Epithelial cell of proximal tubule (primary cell): Measurements from ENCODE around the gene SF3A1. TPM values are rescaled to one million over a fixed set of nuclear protein-coding genes. Genes with fewer than 3 reads are reported as not detected.

ENCODE experiments used
- DNase-seq: peaks from one replicate; pipeline ENCODE4 v3.0.0-alpha.2; 2011; ENCODE audit warnings: low read depth
- H3K4me3 ChIP-seq: 2 replicates; pipeline ENCODE4 v1.5.1; 2011; ENCODE audit warnings: low read depth, mild to moderate bottlenecking, low read length
- total RNA-seq: library from RNA; depleted of rRNA; stranded (reverse); fragments of >200 nt; gene quantifications from 2 replicates; pipeline ENCODE4 v1.2.3, GENCODE V29; 2015
- TF ChIP-seq, protein P1 (sequence below): conservative IDR thresholded peaks from 2 replicates; pipeline ENCODE4 v1.5.1; 2012; ENCODE audit warnings: low read depth, mild to moderate bottlenecking, low read length

The SF3A1 gene
- total RNA-seq, 1 donor from 2014 or later: 42.6 TPM

- TF ChIP-seq, protein P1, sequence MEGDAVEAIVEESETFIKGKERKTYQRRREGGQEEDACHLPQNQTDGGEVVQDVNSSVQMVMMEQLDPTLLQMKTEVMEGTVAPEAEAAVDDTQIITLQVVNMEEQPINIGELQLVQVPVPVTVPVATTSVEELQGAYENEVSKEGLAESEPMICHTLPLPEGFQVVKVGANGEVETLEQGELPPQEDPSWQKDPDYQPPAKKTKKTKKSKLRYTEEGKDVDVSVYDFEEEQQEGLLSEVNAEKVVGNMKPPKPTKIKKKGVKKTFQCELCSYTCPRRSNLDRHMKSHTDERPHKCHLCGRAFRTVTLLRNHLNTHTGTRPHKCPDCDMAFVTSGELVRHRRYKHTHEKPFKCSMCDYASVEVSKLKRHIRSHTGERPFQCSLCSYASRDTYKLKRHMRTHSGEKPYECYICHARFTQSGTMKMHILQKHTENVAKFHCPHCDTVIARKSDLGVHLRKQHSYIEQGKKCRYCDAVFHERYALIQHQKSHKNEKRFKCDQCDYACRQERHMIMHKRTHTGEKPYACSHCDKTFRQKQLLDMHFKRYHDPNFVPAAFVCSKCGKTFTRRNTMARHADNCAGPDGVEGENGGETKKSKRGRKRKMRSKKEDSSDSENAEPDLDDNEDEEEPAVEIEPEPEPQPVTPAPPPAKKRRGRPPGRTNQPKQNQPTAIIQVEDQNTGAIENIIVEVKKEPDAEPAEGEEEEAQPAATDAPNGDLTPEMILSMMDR: no peak
- DNase-seq: no peak
- H3K4me3 ChIP-seq: no peak overlapping the region
Observed at GRCh38 chr22:30284666-30285065, 72.0 kb downstream of the SF3A1 start.

DNA sequence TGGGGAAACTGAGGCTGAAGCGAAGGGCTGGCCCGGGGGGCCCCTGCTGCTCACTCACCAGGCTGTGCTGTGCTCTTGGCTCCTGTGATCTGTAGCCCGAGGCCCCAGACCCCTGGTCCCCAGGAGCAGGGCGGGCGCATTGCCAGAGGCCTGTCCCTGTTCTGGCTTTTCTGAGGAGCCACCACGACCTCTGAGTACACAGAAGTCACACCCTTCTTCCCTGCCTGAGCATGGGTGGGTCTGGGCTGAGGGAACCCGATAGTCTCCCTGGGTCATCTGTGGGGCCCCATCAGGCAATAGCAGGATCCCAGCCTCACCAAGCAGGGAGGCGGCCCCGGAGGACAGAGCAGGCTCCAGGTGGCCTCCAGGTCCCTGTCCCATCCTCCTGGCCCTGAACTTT, 72.5 kb downstream of the SF3A1 start:
- TF ChIP-seq, protein P1: no peak
- no peak for DNase-seq
- no peak overlapping the region for H3K4me3 ChIP-seq

DNA sequence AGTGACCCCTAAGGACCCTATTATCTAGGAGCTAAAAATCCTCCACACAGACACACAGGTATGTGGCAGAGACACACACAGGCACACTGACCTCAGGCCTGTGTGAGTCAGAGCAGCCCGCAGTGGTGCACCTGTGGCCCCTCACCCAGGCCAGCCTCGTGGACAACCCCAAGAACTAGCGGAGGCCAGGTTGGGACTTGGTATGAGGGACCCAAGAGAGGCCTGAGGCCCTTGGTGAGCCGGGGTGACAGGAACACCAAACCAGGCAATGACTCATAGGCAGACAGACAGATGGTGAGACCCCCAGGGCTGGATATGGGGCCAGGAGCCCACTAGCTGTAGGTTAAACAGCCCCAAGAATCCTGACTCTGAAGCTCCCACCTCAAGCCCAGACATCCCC, 73.4 kb downstream of the SF3A1 start:
- TF ChIP-seq, protein P1: no peak
- H3K4me3 ChIP-seq: no peak overlapping the region
- no peak for DNase-seq

GRCh38 chr22:30282616-30283046, 74.1 kb downstream of the SF3A1 start:
- H3K4me3 ChIP-seq: no peak overlapping the region
- no peak for DNase-seq
- TF ChIP-seq, protein P1: no peak

Other genes with a start within 250 kb of the SF3A1 start
- 48.7 and 49.8 TPM in 2 replicates for gene LIF, start 110.1 kb downstream of the SF3A1 start, total RNA-seq
- gene OSM, start 90.0 kb downstream of the SF3A1 start, total RNA-seq: not detected in 2 replicates
- 6.4 and 14.3 TPM in 2 replicates for gene CASTOR1, start 67.4 kb downstream of the SF3A1 start, total RNA-seq
- gene TBC1D10A, start 30.0 kb downstream of the SF3A1 start, total RNA-seq: 15.5 and 22.9 TPM in 2 replicates
- 2.2 and 5.0 TPM in 2 replicates for gene CCDC157, start 113 bp upstream of the SF3A1 start, total RNA-seq
- gene RNF215, start 30.5 kb upstream of the SF3A1 start, total RNA-seq: 19.2 and 28.0 TPM in 2 replicates
- 36.2 and 49.6 TPM in 2 replicates for gene SEC14L2, start 40.1 kb upstream of the SF3A1 start, total RNA-seq
- gene MTFP1, start 68.9 kb upstream of the SF3A1 start, total RNA-seq: 79.7 and 115 TPM in 2 replicates
- not detected in 2 replicates for gene SEC14L3, start 115.1 kb upstream of the SF3A1 start, total RNA-seq
- 0.07 TPM in 1 of 2 replicates, not detected in the other for gene SEC14L4, start 148.8 kb upstream of the SF3A1 start, total RNA-seq
- 2.1 and 11.6 TPM in 2 replicates for gene SEC14L6, start 189.8 kb upstream of the SF3A1 start, total RNA-seq
- gene GAL3ST1, start 217.8 kb upstream of the SF3A1 start, total RNA-seq: 4.1 and 11.4 TPM in 2 replicates
- gene PES1, start 235.0 kb upstream of the SF3A1 start, total RNA-seq: 97.5 and 123 TPM in 2 replicates